Measurements from ENCODE around the gene MCRIP2.

Gene MCRIP2

DNA sequence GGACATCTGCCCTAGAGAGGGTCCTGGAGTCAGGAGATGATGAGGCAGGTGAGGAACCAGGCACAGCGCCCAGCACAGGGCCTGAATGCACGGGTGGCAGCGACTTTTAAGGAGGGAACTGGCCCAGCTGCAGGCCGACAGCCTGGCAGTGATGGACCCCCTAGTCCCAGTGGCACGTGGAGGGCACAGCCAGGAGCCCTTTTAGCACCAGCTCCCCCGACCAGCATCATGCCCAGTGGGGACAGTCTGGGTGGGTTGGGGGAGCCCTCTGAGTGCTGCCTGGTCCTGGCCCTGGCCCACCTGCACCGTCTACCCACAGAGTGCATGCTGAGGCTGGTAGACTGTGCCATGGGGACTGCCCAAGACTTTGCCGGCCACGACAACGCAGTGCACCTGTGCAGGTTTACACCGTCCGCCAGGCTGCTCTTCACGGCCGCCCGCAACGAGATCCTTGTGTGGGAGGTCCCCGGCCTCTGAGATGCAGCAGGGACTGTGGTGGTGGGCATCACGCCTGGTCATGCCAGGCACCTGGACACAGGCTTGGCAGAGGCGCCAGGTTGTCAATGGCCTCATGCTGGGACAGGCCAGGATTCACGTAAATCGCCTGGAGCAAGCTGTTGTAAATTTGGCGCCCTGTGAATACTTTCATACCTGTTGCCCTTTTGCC, 25.6 kb downstream of the MCRIP2 start:
- H3K36me3 ChIP-seq (replicated peaks): peaks cover 29% of the 10 kb centered on the region
- in situ Hi-C loops (cut with HindIII; ENCODE audit: low pct_ligation_motif_present, low sequenced_read_pairs): no loop called here
- H3K27ac ChIP-seq: no peak overlapping the region
- H3K4me3 ChIP-seq (ENCODE audit: low read depth, low read length): no peak overlapping the region
- no peak for DNase-seq
- TF ChIP-seq, protein P1, sequence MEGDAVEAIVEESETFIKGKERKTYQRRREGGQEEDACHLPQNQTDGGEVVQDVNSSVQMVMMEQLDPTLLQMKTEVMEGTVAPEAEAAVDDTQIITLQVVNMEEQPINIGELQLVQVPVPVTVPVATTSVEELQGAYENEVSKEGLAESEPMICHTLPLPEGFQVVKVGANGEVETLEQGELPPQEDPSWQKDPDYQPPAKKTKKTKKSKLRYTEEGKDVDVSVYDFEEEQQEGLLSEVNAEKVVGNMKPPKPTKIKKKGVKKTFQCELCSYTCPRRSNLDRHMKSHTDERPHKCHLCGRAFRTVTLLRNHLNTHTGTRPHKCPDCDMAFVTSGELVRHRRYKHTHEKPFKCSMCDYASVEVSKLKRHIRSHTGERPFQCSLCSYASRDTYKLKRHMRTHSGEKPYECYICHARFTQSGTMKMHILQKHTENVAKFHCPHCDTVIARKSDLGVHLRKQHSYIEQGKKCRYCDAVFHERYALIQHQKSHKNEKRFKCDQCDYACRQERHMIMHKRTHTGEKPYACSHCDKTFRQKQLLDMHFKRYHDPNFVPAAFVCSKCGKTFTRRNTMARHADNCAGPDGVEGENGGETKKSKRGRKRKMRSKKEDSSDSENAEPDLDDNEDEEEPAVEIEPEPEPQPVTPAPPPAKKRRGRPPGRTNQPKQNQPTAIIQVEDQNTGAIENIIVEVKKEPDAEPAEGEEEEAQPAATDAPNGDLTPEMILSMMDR (IDR thresholded peaks at IDR 0.05; ENCODE audit: low read depth, low read length, missing control alignments): no peak
- H3K27me3 ChIP-seq (replicated peaks): no peaks in the 10 kb centered on the region

DNA sequence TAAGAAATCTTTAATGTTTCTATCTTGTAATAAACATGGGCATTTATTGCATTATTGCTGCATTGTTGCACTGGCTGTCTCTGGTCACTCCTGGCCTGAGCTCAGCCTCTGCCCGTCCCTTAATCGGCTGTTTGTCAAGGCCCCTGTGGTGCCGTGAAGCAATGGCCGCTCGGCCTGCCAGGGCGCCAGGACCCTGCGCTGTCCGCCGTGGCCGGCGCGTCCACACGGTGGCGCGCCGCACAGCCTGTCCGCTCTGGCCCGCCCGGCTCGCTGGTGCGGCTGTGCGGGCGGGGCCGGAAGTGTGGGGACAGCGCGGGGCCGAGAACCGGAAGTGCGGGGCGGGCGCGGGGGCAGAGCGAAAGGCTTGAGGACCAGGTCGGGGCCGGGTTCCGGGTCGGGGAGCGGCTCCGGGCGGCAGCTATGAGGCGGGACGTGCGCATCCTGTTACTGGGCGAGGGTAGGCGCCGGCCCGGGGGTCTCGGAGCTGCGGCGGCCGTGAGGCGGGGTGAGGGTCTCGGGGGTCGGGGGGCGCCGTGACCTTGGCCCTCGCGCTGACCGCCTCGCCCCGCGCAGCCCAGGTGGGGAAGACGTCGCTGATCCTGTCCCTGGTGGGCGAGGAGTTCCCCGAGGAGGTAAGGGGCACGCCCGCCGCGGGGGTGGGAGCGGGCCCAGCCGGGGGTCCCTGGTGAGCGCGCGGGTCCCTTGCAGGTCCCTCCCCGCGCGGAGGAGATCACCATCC, 26.3 kb downstream of the MCRIP2 start, which contains the start of gene RHOT2:
Gene RHOT2 (plus strand): TSS at position 353 of the 739 bp plus-strand sequence. CDS start 68 bp downstream, at position 421.
- peaks cover 36% of the 10 kb centered on the region for H3K36me3 ChIP-seq (replicated peaks)
- in situ Hi-C loops (cut with HindIII; ENCODE audit: low pct_ligation_motif_present, low sequenced_read_pairs): no loop called here
- peak within 1 kb of the TSS; percentile 44 for H3K27ac ChIP-seq
- TF ChIP-seq, protein P1 (IDR thresholded peaks at IDR 0.05; ENCODE audit: low read depth, low read length, missing control alignments): peak; percentile 57
- DNase-seq: peak; percentile 80
- no peaks in the 10 kb centered on the region for H3K27me3 ChIP-seq (replicated peaks)
- peak within 1 kb of the TSS; percentile 85 for H3K4me3 ChIP-seq (ENCODE audit: low read depth, low read length)

DNA sequence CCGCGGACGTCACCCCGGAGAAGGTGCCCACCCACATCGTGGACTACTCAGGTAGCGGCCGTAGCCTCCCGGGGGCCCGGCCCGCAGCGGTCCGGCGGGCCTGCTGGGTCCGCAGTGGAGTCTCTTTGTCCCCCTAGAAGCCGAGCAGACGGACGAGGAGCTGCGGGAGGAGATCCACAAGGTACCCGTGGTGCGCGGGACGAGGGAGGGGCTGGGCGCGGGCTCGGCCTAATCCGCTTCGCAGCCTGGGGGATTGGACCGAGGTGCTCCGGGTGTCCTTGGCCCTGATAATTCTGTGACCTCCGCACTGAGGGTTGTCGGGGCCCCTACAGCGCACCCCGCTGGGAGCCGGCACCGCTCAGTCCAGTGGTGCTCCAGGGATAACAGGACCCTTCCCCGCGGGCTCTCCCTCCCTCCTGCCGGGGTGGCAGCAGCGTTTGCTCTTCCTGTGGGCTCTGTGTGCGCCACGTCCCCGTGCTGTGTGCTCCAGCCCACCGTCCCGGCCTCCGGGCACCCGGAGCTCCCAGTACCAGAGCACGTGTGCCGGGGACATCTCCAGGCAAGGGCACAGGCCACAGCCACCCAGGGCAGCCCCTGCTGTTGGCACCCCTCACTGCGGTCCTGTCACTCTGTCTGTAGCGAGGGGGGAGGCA, 27.0 kb downstream of the MCRIP2 start:
- H3K27ac ChIP-seq: peak overlapping the region; percentile 44
- in situ Hi-C loops (cut with HindIII; ENCODE audit: low pct_ligation_motif_present, low sequenced_read_pairs): no loop called here
- TF ChIP-seq, protein P1 (IDR thresholded peaks at IDR 0.05; ENCODE audit: low read depth, low read length, missing control alignments): no peak
- H3K36me3 ChIP-seq (replicated peaks): peaks cover 42% of the 10 kb centered on the region
- no peaks in the 10 kb centered on the region for H3K27me3 ChIP-seq (replicated peaks)
- no peak for DNase-seq
- H3K4me3 ChIP-seq (ENCODE audit: low read depth, low read length): peak overlapping the region; percentile 85

DNA sequence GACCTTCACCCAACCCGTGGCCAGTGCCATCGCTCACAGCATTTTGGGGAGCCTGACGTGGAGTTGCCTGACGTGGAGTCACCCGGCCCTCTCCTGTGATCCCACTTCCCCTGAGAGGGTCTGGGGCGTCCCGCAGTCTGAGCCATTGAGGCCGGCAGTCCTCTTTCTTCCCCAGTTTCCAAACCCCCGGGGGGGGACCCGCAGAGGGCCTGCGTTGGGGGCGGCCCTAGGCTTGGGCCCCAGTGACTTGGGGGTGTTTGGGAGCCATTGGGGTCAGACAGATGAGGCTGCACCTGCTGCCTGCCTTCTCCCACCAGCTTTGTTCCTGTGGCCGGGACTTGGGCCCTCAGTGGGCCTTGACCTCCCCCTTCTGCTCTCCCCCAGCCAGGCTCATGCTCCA, 28.0 kb downstream of the MCRIP2 start:
- in situ Hi-C loops (cut with HindIII; ENCODE audit: low pct_ligation_motif_present, low sequenced_read_pairs): no loop called here
- DNase-seq: no peak
- TF ChIP-seq, protein P1 (IDR thresholded peaks at IDR 0.05; ENCODE audit: low read depth, low read length, missing control alignments): no peak
- H3K4me3 ChIP-seq (ENCODE audit: low read depth, low read length): peak overlapping the region; percentile 85
- H3K27ac ChIP-seq: no peak overlapping the region
- no peaks in the 10 kb centered on the region for H3K27me3 ChIP-seq (replicated peaks)
- H3K36me3 ChIP-seq (replicated peaks): peaks cover 50% of the 10 kb centered on the region

DNA sequence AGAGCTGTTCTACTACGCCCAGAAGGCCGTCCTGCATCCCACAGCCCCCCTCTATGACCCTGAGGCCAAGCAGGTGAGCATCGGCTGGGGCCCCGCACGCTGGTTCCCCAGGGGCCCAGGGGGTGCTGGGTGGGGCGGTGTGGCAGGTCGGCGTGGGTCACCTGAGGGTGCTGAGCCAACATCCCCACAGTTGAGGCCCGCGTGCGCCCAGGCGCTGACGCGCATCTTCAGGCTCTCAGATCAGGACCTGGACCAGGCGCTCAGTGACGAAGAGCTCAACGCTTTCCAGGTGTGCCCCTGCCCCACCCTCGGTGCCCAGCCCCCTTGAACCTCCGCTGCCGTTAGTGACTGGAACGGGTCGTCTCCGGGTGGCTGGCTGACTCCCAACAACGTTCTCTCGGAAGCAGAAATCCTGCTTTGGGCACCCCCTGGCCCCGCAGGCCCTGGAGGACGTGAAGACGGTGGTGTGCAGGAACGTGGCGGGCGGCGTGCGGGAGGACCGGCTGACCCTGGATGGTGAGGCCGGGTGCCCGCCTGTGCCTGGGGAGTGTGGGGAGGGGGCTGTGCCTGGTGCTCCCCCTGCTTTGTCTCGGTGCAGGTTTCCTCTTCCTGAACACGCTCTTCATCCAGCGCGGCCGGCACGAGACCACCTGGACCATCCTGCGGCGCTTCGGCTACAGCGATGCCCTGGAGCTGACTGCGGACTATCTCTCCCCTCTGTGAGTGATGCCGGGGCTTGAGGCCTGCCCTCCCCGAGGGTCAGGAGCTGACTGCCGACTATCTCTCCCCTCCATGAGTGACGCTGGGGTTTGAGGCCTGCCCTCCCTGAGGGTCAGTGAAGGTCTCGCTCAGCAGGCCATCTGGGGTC, 29.1 kb downstream of the MCRIP2 start:
- Histone ChIP-seq H3K27me3 (replicated peaks) (no peaks in the 10 kb centered on the region), H3K4me3 (ENCODE audit: low read depth, low read length) (no peak overlapping the region), H3K27ac (no peak overlapping the region), H3K36me3 (replicated peaks) (peaks cover 51% of the 10 kb centered on the region)
- TF ChIP-seq, protein P1 (IDR thresholded peaks at IDR 0.05; ENCODE audit: low read depth, low read length, missing control alignments): no peak
- no peak for DNase-seq
- in situ Hi-C loops (cut with HindIII; ENCODE audit: low pct_ligation_motif_present, low sequenced_read_pairs): no loop called here
